ENCODE measurements around the gene SERPINA9.

GRCh38 chr14:94427016-94427613, 48.9 kb downstream of the SERPINA9 start:
- TF ChIP-seq TAF1 (IDR thresholded peaks at IDR 0.05; ENCODE audit: low read depth) (no peak), CREB1 (IDR thresholded peaks at IDR 0.05; ENCODE audit: low read depth) (no peak), TCF12 (IDR thresholded peaks at IDR 0.05; ENCODE audit: low read depth) (no peak), RAD21 (IDR thresholded peaks at IDR 0.05; ENCODE audit: low read depth) (no peak), NFIC (IDR thresholded peaks at IDR 0.05) (no peak), TEAD4 (IDR thresholded peaks at IDR 0.05) (no peak), MAX (IDR thresholded peaks at IDR 0.05) (no peak)

Data from Ishikawa (cell line).